ENCODE measurements around the gene COL23A1. TPM values are rescaled to one million over a fixed set of nuclear protein-coding genes. Genes with fewer than 3 reads are reported as not detected.

The COL23A1 gene
- total RNA-seq (2021; fragmentation: NEBNext Ultra II Directional; extraction: Animal tissue kit (Norgen Biotek cat#: 25700)), result 4.7 and 5.9 TPM in 2 replicates
- 3.1 and 3.4 TPM in 2 replicates for polyA plus RNA-seq (2011; rRNA removed)
- polyA plus RNA-seq (2011; cell fraction: cytosol; rRNA removed), result 3.7 TPM
- 13.1 TPM for polyA plus RNA-seq (2011; cell fraction: nucleus; rRNA removed)
- polyA plus RNA-seq (2012, experiment 1 of 2), result 3.3 to 7.6 TPM (median 5.1 TPM) in 4 replicates
- polyA plus RNA-seq (2012, experiment 2 of 2), result 2.5 TPM
- 11.9 TPM for polyA plus RNA-seq (2013, experiment 1 of 2)
- 11.9 TPM for polyA plus RNA-seq (2013, experiment 2 of 2)
- polyA minus RNA-seq (2011; rRNA and poly(A)+ RNA removed), result 0.66 TPM in 2 replicates
- polyA minus RNA-seq (2011; cell fraction: cytosol; rRNA and poly(A)+ RNA removed), result 3.5 TPM
- 2.7 TPM for polyA minus RNA-seq (2011; cell fraction: nucleus; rRNA and poly(A)+ RNA removed)
- long read RNA-seq, experiment 1, partial matches to known transcripts, result 3 of 4 reads
- long read RNA-seq, experiment 1, other reads (novel, unspliced or antisense), result 1 of 4 reads
- long read RNA-seq, experiment 2, partial matches to known transcripts, result 0 of 1 reads
- long read RNA-seq, experiment 2, other reads (novel, unspliced or antisense), result 1 of 1 reads

DNA sequence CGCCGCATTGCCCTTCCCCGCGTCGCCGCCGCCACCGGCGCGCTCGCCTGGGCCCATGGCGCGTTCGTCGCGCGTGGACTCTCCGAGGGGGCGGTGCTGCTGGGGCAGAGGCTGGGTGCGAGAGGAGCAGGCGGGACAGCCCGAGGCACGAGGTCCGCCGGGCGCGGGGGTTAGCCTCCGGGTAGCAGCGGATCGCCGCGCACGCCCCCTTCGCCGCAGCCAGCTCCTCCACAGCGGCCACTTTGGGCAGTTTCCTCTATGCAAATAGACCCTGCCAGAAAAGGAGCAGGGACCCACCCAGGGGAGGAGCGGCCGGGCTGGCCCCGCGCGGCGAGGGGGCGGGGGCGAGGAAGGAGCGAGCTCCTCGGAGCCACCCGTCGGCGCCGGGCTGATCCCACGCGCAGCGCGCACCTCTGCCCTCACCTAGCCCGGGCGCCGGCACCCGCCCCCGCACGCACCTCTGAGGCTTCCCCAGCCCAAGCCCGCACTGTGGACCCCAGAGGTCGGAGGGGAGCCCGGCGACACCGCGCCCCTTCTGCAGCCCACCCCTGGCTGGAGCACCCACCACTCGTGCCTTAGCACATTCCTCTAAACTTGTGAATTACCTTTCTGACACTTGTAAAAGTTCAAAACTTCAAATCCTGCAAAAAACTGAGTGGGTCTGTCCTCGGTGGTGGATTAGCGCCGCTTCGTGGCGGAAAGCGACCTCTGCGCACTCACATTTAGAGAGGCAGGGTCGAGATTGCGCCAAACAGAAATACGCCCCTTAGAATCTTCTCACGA lies at the start of gene COL23A1:
Gene COL23A1, minus strand, starts transcription at position 253 of the 783 bp plus-strand sequence.
- H2BK15ac ChIP-seq (ENCODE audit: low read length), result 0 out of 2 replicates have a peak within 1 kb of the TSS, but pooled peaks have one; percentile 18
- H3K23me2 ChIP-seq (ENCODE audit: low read depth, low read length), result peaks cover 12% of the 10 kb centered on the region; the same call in 1 of the 2 replicates
- H4K91ac ChIP-seq (replicated peaks; ENCODE audit: insufficient read length, low read length), result peak within 1 kb of the TSS; percentile 87
- peak within 1 kb of the TSS; percentile 79; the same call in 1 of the 2 replicates for H3K18ac ChIP-seq (ENCODE audit: extremely low read depth, low read length)
- peak within 1 kb of the TSS; percentile 32 to 68 (median 57) for H3K4me3 ChIP-seq (ENCODE audit: extremely low read depth in 1 of 4, insufficient read depth in 2 of 4, low read depth in 3 of 4, low read length in 4 of 4)
- no peak within 1 kb of the TSS for H2BK20ac ChIP-seq (ENCODE audit: low read length)
- H3K36me3 ChIP-seq (ENCODE audit: control insufficient read depth in 2 of 4, insufficient read depth in 4 of 4, low read length in 3 of 4), result no peaks in the 10 kb centered on the region
- H3K79me2 ChIP-seq (ENCODE audit: control insufficient read depth in 1 of 2, insufficient read depth in 2 of 2, low read length in 2 of 2), result no peaks in the 10 kb centered on the region
- no peak within 1 kb of the TSS for H3K9ac ChIP-seq (replicated peaks in 1 of 4; ENCODE audit: extremely low read depth in 1 of 4, low read depth in 3 of 4, low read length in 3 of 4)
- H3K4ac ChIP-seq (replicated peaks; ENCODE audit: insufficient read length, low read depth, low read length), result no peak within 1 kb of the TSS
- H3K4me2 ChIP-seq (ENCODE audit: insufficient read depth in 1 of 2, low read depth in 2 of 2, low read length in 2 of 2), result peak within 1 kb of the TSS; percentile 91 to 97
- 3% methylated on average over 47 of the region's 78 CpGs; no CpG with 5 or more reads in 1 of the 2 experiments for WGBS, 2 experiments (ENCODE audit: extremely low coverage in 1 of 2, insufficient coverage in 1 of 2, insufficient read length in 1 of 2, insufficient replicate concordance in 2 of 2, low coverage in 1 of 2, low lambda C conversion rate in 2 of 2, missing lambda C conversion rate in 1 of 2)
- H2AFZ ChIP-seq (ENCODE audit: low read length), result peak within 1 kb of the TSS; percentile 36; the same call in 1 of the 2 replicates
- no peak within 1 kb of the TSS for H3K27ac ChIP-seq (ENCODE audit: low read depth, low read length)
- H3K23ac ChIP-seq (ENCODE audit: insufficient read length), result no peak within 1 kb of the TSS
- H3K56ac ChIP-seq (replicated peaks; ENCODE audit: insufficient read length, low read depth, low read length), result no peak within 1 kb of the TSS
- no peak within 1 kb of the TSS for H2BK120ac ChIP-seq (replicated peaks; ENCODE audit: low read depth, low read length)
- DNase-seq (ENCODE audit: low read depth in 1 of 2, low spot score in 2 of 2) (peak in 1 of 2 experiments; percentile 83), FAIRE-seq (peak; percentile 90)
- peak within 1 kb of the TSS; percentile 64; the same call in 1 of the 2 replicates for H2BK12ac ChIP-seq (ENCODE audit: low read depth, low read length)
- no peaks in the 10 kb centered on the region for H3K79me1 ChIP-seq (ENCODE audit: low read depth, low read length)
- CTCF ChIA-PET (ENCODE audit: partially characterized antibody), result interaction anchor here (0.6 to 9.5 kb wide), 42 partner anchors 10 to 360 kb away, joined by 3 to 131 read pairs (median 4); no protein-coding TSS in a partner anchor
- H4K5ac ChIP-seq (ENCODE audit: insufficient read length, low read depth, low read length), result no peak within 1 kb of the TSS
- H3K4me1 ChIP-seq (replicated peaks in 1 of 4; ENCODE audit: control insufficient read depth in 3 of 4, insufficient read depth in 4 of 4, low read length in 3 of 4), result peaks cover 5 to 8% (median 7%) of the 10 kb centered on the region in 4 experiments
- POLR2A ChIA-PET (ENCODE audit: partially characterized antibody), result interaction anchor here (1.0 to 3.0 kb wide), 3 partner anchors 12 to 310 kb away, joined by 3 to 13 read pairs (median 11); partner anchors contain the start of gene CLK4
- H4K20me1 ChIP-seq (replicated peaks in 1 of 2; ENCODE audit: control insufficient read depth in 1 of 2, insufficient read depth in 2 of 2, low read length in 2 of 2), result peaks cover 0 to 3% of the 10 kb centered on the region in 2 experiments
- peak within 1 kb of the TSS; percentile 83 for H4K8ac ChIP-seq (ENCODE audit: extremely low read depth, insufficient read depth, low read length)
- H3K14ac ChIP-seq (ENCODE audit: insufficient read length), result no peak within 1 kb of the TSS
- H2AK5ac ChIP-seq (ENCODE audit: low read depth, low read length), result no peak within 1 kb of the TSS
- H3K27me3 ChIP-seq (replicated peaks in 1 of 4; ENCODE audit: control insufficient read depth in 3 of 4, extremely low read depth in 1 of 4, insufficient read depth in 3 of 4, low read length in 3 of 4), result peaks cover 13 to 28% (median 22%) of the 10 kb centered on the region in 4 experiments
- H3K9me3 ChIP-seq (ENCODE audit: insufficient read depth in 2 of 2, low read depth in 1 of 2, low read length in 1 of 2), result peaks cover 5 to 8% of the 10 kb centered on the region in 2 experiments; a peak in 3 of 4 replicates
- no peak within 1 kb of the TSS for H2BK5ac ChIP-seq (ENCODE audit: low read depth, low read length)
- no peak for TF ChIP-seq GTF2F1 (IDR thresholded peaks at IDR 0.05; ENCODE audit: borderline replicate concordance, low read depth, low read length)
- no peak for TF ChIP-seq RFX5 (IDR thresholded peaks at IDR 0.05; ENCODE audit: borderline replicate concordance, low read depth, low read length)
- TF ChIP-seq EGR1 (IDR thresholded peaks at IDR 0.05; ENCODE audit: borderline replicate concordance, low read depth, low read length), result peak; percentile 85; the same call in 1 of the 2 replicates
- TF ChIP-seq EZH2 (IDR thresholded peaks at IDR 0.05; ENCODE audit: low read depth, low read length, severe bottlenecking), result no peak
- peak; percentile 90 for TF ChIP-seq KDM4A (IDR thresholded peaks at IDR 0.05; ENCODE audit: low read depth, low read length, severe bottlenecking)
- TF ChIP-seq RAD21 (IDR thresholded peaks at IDR 0.05 in 1 of 2, conservative IDR thresholded peaks at IDR 0.05 in 1 of 2; ENCODE audit: low read depth in 2 of 2, low read length in 2 of 2), result peak; percentile 90 to 94

Data from H1 (cell line).